ENCODE measurements around the gene CEP126. TPM values are rescaled to one million over a fixed set of nuclear protein-coding genes. Genes with fewer than 3 reads are reported as not detected.

Gene CEP126
- total and polyA plus RNA-seq, 2 of the 13 experiments (the other 11 are each of a cell fraction or from before 2014, with no cell fraction given), result 1.4 to 1.7 TPM

- TF ChIP-seq SAP130 (CRISPR knock-in tag; IDR thresholded peaks at IDR 0.05; ENCODE audit: low read depth), result peak; percentile 43; the same call in 1 of the 2 replicates
- peak; percentile 68 for TF ChIP-seq ELF3 (CRISPR knock-in tag; IDR thresholded peaks at IDR 0.05)
- peak; percentile 99 for TF ChIP-seq TBX2 (CRISPR knock-in tag; IDR thresholded peaks at IDR 0.05; ENCODE audit: borderline replicate concordance)
- TF ChIP-seq ZNF317 (CRISPR knock-in tag; IDR thresholded peaks at IDR 0.05), result no peak
- peak; percentile 62; the same call in 1 of the 2 replicates for TF ChIP-seq NFKBIZ (CRISPR knock-in tag; IDR thresholded peaks at IDR 0.05)
- TF ChIP-seq ZNF10 (CRISPR knock-in tag; IDR thresholded peaks at IDR 0.05; ENCODE audit: borderline replicate concordance, low read depth), result no peak
- peak; percentile 51; the same call in 1 of the 2 replicates for TF ChIP-seq NFE2 (CRISPR knock-in tag; IDR thresholded peaks at IDR 0.05)
- TF ChIP-seq ZMYM2 (CRISPR knock-in tag; IDR thresholded peaks at IDR 0.05), result peak; percentile 94
- peak; percentile 54; the same call in 1 of the 2 replicates for TF ChIP-seq KAT8 (CRISPR knock-in tag; IDR thresholded peaks at IDR 0.05)
- TF ChIP-seq ZNF232 (CRISPR knock-in tag; IDR thresholded peaks at IDR 0.05; ENCODE audit: borderline replicate concordance), result 0 out of 2 replicates have a peak, but pooled peaks have one; percentile 22
- 0 out of 2 replicates have a peak, but pooled peaks have one; percentile 14 for TF ChIP-seq ZSCAN20 (CRISPR knock-in tag; IDR thresholded peaks at IDR 0.05; ENCODE audit: borderline replicate concordance)
- TF ChIP-seq HMG20B (CRISPR knock-in tag; conservative IDR thresholded peaks at IDR 0.05), result peak; percentile 63; the same call in 1 of the 2 replicates
- TF ChIP-seq ZNF24 (IDR thresholded peaks at IDR 0.05), result no peak
- no peak for TF ChIP-seq FOXP1 (IDR thresholded peaks at IDR 0.05)
- peak; percentile 88 for TF ChIP-seq FOXP1 (CRISPR knock-in tag; IDR thresholded peaks at IDR 0.05)
- peak; percentile 54; the same call in 1 of the 2 replicates for TF ChIP-seq CCDC6 (CRISPR knock-in tag; IDR thresholded peaks at IDR 0.05)
- TF ChIP-seq, protein P1, sequence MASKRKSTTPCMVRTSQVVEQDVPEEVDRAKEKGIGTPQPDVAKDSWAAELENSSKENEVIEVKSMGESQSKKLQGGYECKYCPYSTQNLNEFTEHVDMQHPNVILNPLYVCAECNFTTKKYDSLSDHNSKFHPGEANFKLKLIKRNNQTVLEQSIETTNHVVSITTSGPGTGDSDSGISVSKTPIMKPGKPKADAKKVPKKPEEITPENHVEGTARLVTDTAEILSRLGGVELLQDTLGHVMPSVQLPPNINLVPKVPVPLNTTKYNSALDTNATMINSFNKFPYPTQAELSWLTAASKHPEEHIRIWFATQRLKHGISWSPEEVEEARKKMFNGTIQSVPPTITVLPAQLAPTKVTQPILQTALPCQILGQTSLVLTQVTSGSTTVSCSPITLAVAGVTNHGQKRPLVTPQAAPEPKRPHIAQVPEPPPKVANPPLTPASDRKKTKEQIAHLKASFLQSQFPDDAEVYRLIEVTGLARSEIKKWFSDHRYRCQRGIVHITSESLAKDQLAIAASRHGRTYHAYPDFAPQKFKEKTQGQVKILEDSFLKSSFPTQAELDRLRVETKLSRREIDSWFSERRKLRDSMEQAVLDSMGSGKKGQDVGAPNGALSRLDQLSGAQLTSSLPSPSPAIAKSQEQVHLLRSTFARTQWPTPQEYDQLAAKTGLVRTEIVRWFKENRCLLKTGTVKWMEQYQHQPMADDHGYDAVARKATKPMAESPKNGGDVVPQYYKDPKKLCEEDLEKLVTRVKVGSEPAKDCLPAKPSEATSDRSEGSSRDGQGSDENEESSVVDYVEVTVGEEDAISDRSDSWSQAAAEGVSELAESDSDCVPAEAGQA (IDR thresholded peaks at IDR 0.05; ENCODE audit: low read depth), result no peak
- TF ChIP-seq, protein P1 (CRISPR knock-in tag; IDR thresholded peaks at IDR 0.05; ENCODE audit: borderline replicate concordance), result peak; percentile 63; the same call in 1 of the 2 replicates
- TF ChIP-seq FOXA3 (CRISPR knock-in tag; IDR thresholded peaks at IDR 0.05), result peak; percentile 94
- TF ChIP-seq, protein P2, sequence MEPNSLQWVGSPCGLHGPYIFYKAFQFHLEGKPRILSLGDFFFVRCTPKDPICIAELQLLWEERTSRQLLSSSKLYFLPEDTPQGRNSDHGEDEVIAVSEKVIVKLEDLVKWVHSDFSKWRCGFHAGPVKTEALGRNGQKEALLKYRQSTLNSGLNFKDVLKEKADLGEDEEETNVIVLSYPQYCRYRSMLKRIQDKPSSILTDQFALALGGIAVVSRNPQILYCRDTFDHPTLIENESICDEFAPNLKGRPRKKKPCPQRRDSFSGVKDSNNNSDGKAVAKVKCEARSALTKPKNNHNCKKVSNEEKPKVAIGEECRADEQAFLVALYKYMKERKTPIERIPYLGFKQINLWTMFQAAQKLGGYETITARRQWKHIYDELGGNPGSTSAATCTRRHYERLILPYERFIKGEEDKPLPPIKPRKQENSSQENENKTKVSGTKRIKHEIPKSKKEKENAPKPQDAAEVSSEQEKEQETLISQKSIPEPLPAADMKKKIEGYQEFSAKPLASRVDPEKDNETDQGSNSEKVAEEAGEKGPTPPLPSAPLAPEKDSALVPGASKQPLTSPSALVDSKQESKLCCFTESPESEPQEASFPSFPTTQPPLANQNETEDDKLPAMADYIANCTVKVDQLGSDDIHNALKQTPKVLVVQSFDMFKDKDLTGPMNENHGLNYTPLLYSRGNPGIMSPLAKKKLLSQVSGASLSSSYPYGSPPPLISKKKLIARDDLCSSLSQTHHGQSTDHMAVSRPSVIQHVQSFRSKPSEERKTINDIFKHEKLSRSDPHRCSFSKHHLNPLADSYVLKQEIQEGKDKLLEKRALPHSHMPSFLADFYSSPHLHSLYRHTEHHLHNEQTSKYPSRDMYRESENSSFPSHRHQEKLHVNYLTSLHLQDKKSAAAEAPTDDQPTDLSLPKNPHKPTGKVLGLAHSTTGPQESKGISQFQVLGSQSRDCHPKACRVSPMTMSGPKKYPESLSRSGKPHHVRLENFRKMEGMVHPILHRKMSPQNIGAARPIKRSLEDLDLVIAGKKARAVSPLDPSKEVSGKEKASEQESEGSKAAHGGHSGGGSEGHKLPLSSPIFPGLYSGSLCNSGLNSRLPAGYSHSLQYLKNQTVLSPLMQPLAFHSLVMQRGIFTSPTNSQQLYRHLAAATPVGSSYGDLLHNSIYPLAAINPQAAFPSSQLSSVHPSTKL (CRISPR knock-in tag; IDR thresholded peaks at IDR 0.05), result peak; percentile 94
- peak; percentile 50; the same call in 1 of the 2 replicates for TF ChIP-seq ZNF350 (CRISPR knock-in tag; IDR thresholded peaks at IDR 0.05; ENCODE audit: borderline replicate concordance, low read depth)
- TF ChIP-seq EEA1 (CRISPR knock-in tag; IDR thresholded peaks at IDR 0.05; ENCODE audit: borderline replicate concordance), result no peak
These were observed 92.2 kb downstream of the CEP126 start (continued) for GRCh38 chr11:102006835-102007566.

Data from HepG2 (cell line).